K562 (cell line): ENCODE measurements around the gene ATP13A2. TPM values are rescaled to one million over a fixed set of nuclear protein-coding genes. Genes with fewer than 3 reads are reported as not detected.

Experiments used
- ATAC-seq: fragments of 200-7000 bp; cut with Tn5 transposase; 3 replicates; pipeline ENCODE4 v1.9.1; 2020; ENCODE audit warnings: moderate library complexity
- BruUV-seq: library from RNA; stranded (reverse); fragments of 400-500 nt; replicated peaks from 2 replicates; lab custom pipeline; 2021; lab: Mats Ljungman, UMichigan
- CTCF ChIA-PET: fragments of 300-600 bp; formaldehyde crosslinking; extraction: SDS; loops from one replicate; lab custom pipeline; 2021; ENCODE audit warnings: low intra/inter-chr PET ratio; lab: Yijun Ruan, JAX
- POLR2A ChIA-PET: fragments of 300-600, 350-650 bp; sonication (Branson Sonifier 250); formaldehyde crosslinking; extraction: SDS; loops from one replicate; lab custom pipeline; 2021; ENCODE audit warnings: antibody characterized with exemption, inconsistent platforms; lab: Yijun Ruan, JAX
- DNase-seq, 4 experiments: peaks; one replicate each; pipeline versions ENCODE4 v3.0.0 to v3.0.0-alpha.2; 2011 to 2018; ENCODE audit warnings: low spot score in 3 of 4, mixed read lengths in 3 of 4; ENCODE audit errors: extremely low read depth in 1 of 4
- FAIRE-seq: peaks from 2 replicates; lab custom pipeline; 2011; peaks lifted over from hg19 to GRCh38; lab: Jason Lieb, UNC
- H2AFZ ChIP-seq: 2 replicates; pipeline ENCODE4 v1.6.0; 2011; ENCODE audit warnings: low read depth, low read length, control low read depth, inconsistent platforms
- H3K27ac ChIP-seq: fragments of 200-600 bp; 3 replicates; pipeline ENCODE4 v1.8.0; 2011; ENCODE audit warnings: low read depth, mild to moderate bottlenecking, control low read depth, inconsistent platforms, low read length, moderate library complexity, mixed read lengths; ENCODE audit errors: extremely low read depth
- H3K27me3 ChIP-seq, 2 experiments: fragments of 300-600 bp in 1 of 2; 2 replicates in 1 of 2; 3 replicates in 1 of 2; pipeline versions ENCODE4 v1.6.0 to v1.8.0; 2011; ENCODE audit warnings: inconsistent platforms in 2 of 2, low read length in 2 of 2, mild to moderate bottlenecking in 1 of 2, mixed read lengths in 1 of 2, moderate library complexity in 1 of 2; ENCODE audit not compliant: control insufficient read depth in 2 of 2, insufficient read depth in 2 of 2
- H3K36me3 ChIP-seq: fragments of 300-600 bp; 3 replicates; pipeline ENCODE4 v1.8.0; 2011; ENCODE audit warnings: mild to moderate bottlenecking, low read length, inconsistent platforms; ENCODE audit not compliant: control insufficient read depth, insufficient read depth
- H3K4me1 ChIP-seq, 2 experiments: fragments of 200-600 bp in 1 of 2; replicated peaks in 1 of 2; 2 replicates in 1 of 2; 3 replicates in 1 of 2; pipeline versions ENCODE4 v1.5.1 to v1.8.0; 2011; ENCODE audit warnings: inconsistent platforms in 2 of 2, low read length in 2 of 2, mild to moderate bottlenecking in 1 of 2, mixed read lengths in 1 of 2, moderate library complexity in 1 of 2; ENCODE audit not compliant: control insufficient read depth in 2 of 2, insufficient read depth in 2 of 2
- H3K4me2 ChIP-seq: 2 replicates; pipeline ENCODE4 v1.6.1; 2011; ENCODE audit warnings: low read length, control low read depth, inconsistent platforms, mixed read lengths; ENCODE audit not compliant: insufficient read depth
- H3K4me3 ChIP-seq: fragments of 200-600 bp; sonication (generic), shearing (Covaris generic); 2 replicates; pipeline ENCODE4 v1.5.1; 2016; ENCODE audit warnings: control low read depth, inconsistent platforms
- H3K79me2 ChIP-seq: fragments of 200-600 bp; 3 replicates; pipeline ENCODE4 v1.8.0; 2011; ENCODE audit warnings: low read length, inconsistent platforms; ENCODE audit not compliant: control insufficient read depth, insufficient read depth
- H3K9ac ChIP-seq, 2 experiments: 2 replicates each; pipeline versions ENCODE4 v1.6.0 to v1.6.1; 2011; ENCODE audit warnings: low read depth in 2 of 2, low read length in 2 of 2, control low read depth in 1 of 2, inconsistent platforms in 1 of 2, mild to moderate bottlenecking in 1 of 2, mixed read lengths in 1 of 2; ENCODE audit not compliant: insufficient read depth in 1 of 2
- H3K9me1 ChIP-seq: one replicate; pipeline ENCODE4 v1.6.0; 2011; ENCODE audit warnings: inconsistent platforms, mild to moderate bottlenecking, low read length, moderate library complexity; ENCODE audit not compliant: control insufficient read depth, insufficient read depth
- H3K9me3 ChIP-seq: replicated peaks from 2 replicates; pipeline ENCODE4 v1.5.1; 2011; ENCODE audit warnings: low read depth, low read length, inconsistent platforms; ENCODE audit not compliant: control insufficient read depth, insufficient read depth
- H4K20me1 ChIP-seq: replicated peaks from 2 replicates; pipeline ENCODE4 v1.6.1; 2011; ENCODE audit warnings: low read length, inconsistent platforms, mixed read lengths; ENCODE audit not compliant: control insufficient read depth, insufficient read depth
- CREB3 ChIP-seq: fragments of 450-650 bp; conservative IDR thresholded peaks from 2 replicates; pipeline ENCODE4 v1.6.1; 2016; ENCODE audit warnings: missing genetic modification characterization, low read depth, mild to moderate bottlenecking, missing compliant biosample characterization, moderate library complexity
- FOXO4 ChIP-seq: fragments of 450-650 bp; formaldehyde crosslinking; IDR thresholded peaks from 2 replicates; pipeline ENCODE4 v1.4.0; 2020; ENCODE audit warnings: mild to moderate bottlenecking, moderate library complexity
- TBP ChIP-seq: optimal IDR thresholded peaks from 2 replicates; pipeline ENCODE3; 2011; ENCODE audit warnings: low read depth, low read length, improper control_type of control experiment
- ZBTB26 ChIP-seq: fragments of 450-650 bp; formaldehyde crosslinking; IDR thresholded peaks from 2 replicates; pipeline ENCODE4 v1.4.0; 2022; ENCODE audit warnings: missing genetic modification characterization
- ZFPM2 ChIP-seq: fragments of 250-450 bp; sonication (Bioruptor Pico); IDR thresholded peaks from 2 replicates; pipeline ENCODE4 v1.5.1; 2022; ENCODE audit warnings: mild to moderate bottlenecking
- WGBS: fragments of 100-300 bp; shearing (Covaris generic); methylation state at CpG from one replicate; pipeline ENCODE4 v1.1.6; 2016; ENCODE audit warnings: low coverage, mixed read lengths; ENCODE audit not compliant: insufficient coverage; ENCODE audit errors: missing lambda C conversion rate; 5-methylcytosine and 5-hydroxymethylcytosine counted together
- in situ Hi-C: fragments of 300-500 bp; cut with MboI; formaldehyde crosslinking; loops from 4 replicates; pipeline ENCODE4 v1.15.0; 2018; ENCODE audit warnings: inconsistent platforms, mixed read lengths
- intact Hi-C: fragments of 100-400 bp; cut with micrococcal nuclease; formaldehyde crosslinking; loops from 2 replicates; pipeline ENCODE4 v1.14.2; 2022
- polyA plus RNA-seq, 8 experiments: library from polyadenylated mRNA; depleted of rRNA in 4 of 8; stranded (reverse) in 5 of 8; unstranded in 3 of 8; fragments of >200 nt; fragmentation: Nextera tagmentation in 2 of 8; fragmentation: Illumina TruSeq in 1 of 8; extraction: Ambion mirVana in 2 of 8; extraction: Trizol in 1 of 8; gene quantifications; 2 replicates each; pipeline versions ENCODE4 v1.2.1 to v1.2.3, GENCODE V29; 2011 to 2014; ENCODE audit warnings: inconsistent platforms in 1 of 8, missing spikeins in 1 of 8
- total RNA-seq, 7 experiments: library from RNA; depleted of rRNA in 6 of 7; stranded (reverse); fragments of >200 nt in 6 of 7; fragmentation: Illumina TruSeq in 2 of 7; extraction: Trizol in 2 of 7; gene quantifications; 2 replicates each; pipeline versions ENCODE4 v1.2.1 to v1.2.3, GENCODE V29; 2011 to 2021; ENCODE audit warnings: low replicate concordance in 1 of 7

ATP13A2 gene
- total and polyA plus RNA-seq, 9 of the 15 experiments (the other 6 are each of a cell fraction or from before 2014, with no cell fraction given) = 0.36 to 56.3 (median 16.3) TPM

- no peaks in the 10 kb centered on the region for H3K27me3 ChIP-seq
Measured at GRCh38 chr1:17032741-17033140, 21.0 kb upstream of the ATP13A2 start.

More at GRCh38 chr1:17032741-17033140, 21.0 kb upstream of the ATP13A2 start:
- Histone ChIP-seq H3K9me3 (no peaks in the 10 kb centered on the region), H3K4me1 (no peaks in the 10 kb centered on the region), H2AFZ (no peak overlapping the region), H3K36me3 (peaks cover 84% of the 10 kb centered on the region), H3K27ac (no peak overlapping the region), H3K4me2 (no peak overlapping the region), H4K20me1 (no peaks in the 10 kb centered on the region), H3K9me1 (no peaks in the 10 kb centered on the region), H3K79me2 (peaks cover 15% of the 10 kb centered on the region; the same call in 1 of the 3 replicates), H3K9ac (no peak overlapping the region), H3K4me3 (no peak overlapping the region)
- POLR2A ChIA-PET = interaction anchor here (0.7 to 2.0 kb wide), 3 partner anchors 11 to 128 kb away, joined by 3 to 16 read pairs (median 6); no protein-coding TSS in a partner anchor
- intact Hi-C loops = loop anchor here (5.0 kb wide), 1 partner anchor 410 kb away; no protein-coding TSS in a partner anchor
- WGBS = 92% methylated on average over 3 of the region's 3 CpGs
- no peak for ATAC-seq
- no peak for DNase-seq
- in situ Hi-C loops = loop anchor here (25.0 kb wide), 1 partner anchor 445 kb away; no protein-coding TSS in a partner anchor
- TF ChIP-seq CREB3 (no peak), ZFPM2 (CRISPR knock-in tag) (no peak), ZBTB26 (CRISPR knock-in tag) (no peak), TBP (no peak), FOXO4 (no peak)
- CTCF ChIA-PET = no interaction called here
- FAIRE-seq = no peak
- no TSS peak for BruUV-seq
